H1 (cell line): ENCODE data around the gene BRMS1L.

Source experiments
- BRCA1 ChIP-seq: IDR thresholded peaks from 2 replicates; pipeline ENCODE4 v1.6.1; 2012; ENCODE audit warnings: low read depth, low read length, improper control_type of control experiment
- CTCF ChIP-seq, 3 experiments: IDR thresholded peaks; 1 replicate in 2 of 3; 2 replicates in 1 of 3; pipeline versions ENCODE4 v1.5.1 to v1.6.1; 2011; ENCODE audit warnings: low read length in 3 of 3, mild to moderate bottlenecking in 3 of 3, inconsistent platforms in 2 of 3, low read depth in 1 of 3, moderate library complexity in 1 of 3; ENCODE audit not compliant: insufficient read depth in 1 of 3; ENCODE audit errors: control extremely low read depth in 1 of 3
- EP300 ChIP-seq, 2 experiments: IDR thresholded peaks; 1 replicate in 1 of 2; 2 replicates in 1 of 2; pipeline ENCODE4 v1.6.1; 2011 to 2012; ENCODE audit warnings: low read depth in 2 of 2, low read length in 2 of 2, mild to moderate bottlenecking in 2 of 2, borderline replicate concordance in 1 of 2, inconsistent platforms in 1 of 2, moderate library complexity in 1 of 2
- EZH2 ChIP-seq: fragments of 200-600 bp; sonication (generic); IDR thresholded peaks from 2 replicates; pipeline ENCODE4 v1.7.1; 2012; ENCODE audit warnings: low read depth, mild to moderate bottlenecking, moderate library complexity, low read length, inconsistent platforms; ENCODE audit not compliant: severe bottlenecking
- POLR2A ChIP-seq, 2 experiments: IDR thresholded peaks; 1 replicate in 1 of 2; 2 replicates in 1 of 2; pipeline ENCODE4 v1.6.1; 2011; ENCODE audit warnings: low read depth in 2 of 2, low read length in 2 of 2, mild to moderate bottlenecking in 2 of 2; ENCODE audit errors: control extremely low read depth in 1 of 2
- POLR2AphosphoS5 ChIP-seq: IDR thresholded peaks from 2 replicates; pipeline ENCODE4 v1.6.1; 2011; ENCODE audit warnings: low read depth, low read length
- SUZ12 ChIP-seq: fragments of 200-600 bp; sonication (generic); IDR thresholded peaks from 2 replicates; pipeline ENCODE4 v1.6.1; 2012; ENCODE audit warnings: mild to moderate bottlenecking, inconsistent platforms, low read length, moderate library complexity, mixed read lengths

- TF ChIP-seq CTCF (IDR thresholded peaks at IDR 0.05; ENCODE audit: control extremely low read depth in 1 of 3, insufficient read depth in 1 of 3, low read depth in 1 of 3, low read length in 3 of 3) (no peak), SUZ12 (no peak), POLR2AphosphoS5 (no peak), POLR2A (IDR thresholded peaks at IDR 0.05; ENCODE audit: control extremely low read depth in 1 of 2, low read depth in 2 of 2, low read length in 2 of 2) (no peak), EZH2 (no peak), EP300 (IDR thresholded peaks at IDR 0.05; ENCODE audit: borderline replicate concordance in 1 of 2, low read depth in 2 of 2, low read length in 2 of 2) (no peak), BRCA1 (no peak)
Observed at GRCh38 chr14:35878272-35879150, 52.4 kb downstream of the BRMS1L start.
